GM19023 (cell line): ENCODE data around the gene ACOX2.

Experiments
- ATAC-seq: cut with Tn5 transposase; IDR thresholded peaks from one replicate; pipeline ENCODE4 v1.9.1; 2021; ENCODE audit warnings: mild to moderate bottlenecking, moderate library complexity; ENCODE audit not compliant: unreplicated experiment

Gene ACOX2

DNA sequence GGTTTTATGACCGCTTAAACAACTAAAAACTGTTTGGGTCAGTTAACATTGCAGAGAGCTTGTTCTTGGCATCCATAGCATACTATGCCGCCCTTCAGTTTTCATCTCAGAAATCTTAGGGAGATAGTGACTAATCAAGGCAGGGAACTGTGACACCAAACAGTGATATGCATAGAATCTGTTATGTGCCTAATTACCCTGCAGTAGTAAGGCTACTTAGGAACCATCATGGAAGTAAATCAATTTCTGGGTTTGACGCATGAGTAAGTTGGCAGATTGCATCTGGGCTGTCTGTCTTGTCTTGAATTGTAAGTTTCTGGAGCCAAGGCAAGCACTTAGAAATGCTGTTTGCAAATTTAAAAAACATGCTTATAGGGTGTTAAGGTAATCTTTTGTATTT lies 22.6 kb downstream of the ACOX2 start:
- ATAC-seq, result no peak

- no peak for ATAC-seq
These were observed 28.6 kb downstream of the ACOX2 start for GRCh38 chr3:58508437-58508836.

DNA sequence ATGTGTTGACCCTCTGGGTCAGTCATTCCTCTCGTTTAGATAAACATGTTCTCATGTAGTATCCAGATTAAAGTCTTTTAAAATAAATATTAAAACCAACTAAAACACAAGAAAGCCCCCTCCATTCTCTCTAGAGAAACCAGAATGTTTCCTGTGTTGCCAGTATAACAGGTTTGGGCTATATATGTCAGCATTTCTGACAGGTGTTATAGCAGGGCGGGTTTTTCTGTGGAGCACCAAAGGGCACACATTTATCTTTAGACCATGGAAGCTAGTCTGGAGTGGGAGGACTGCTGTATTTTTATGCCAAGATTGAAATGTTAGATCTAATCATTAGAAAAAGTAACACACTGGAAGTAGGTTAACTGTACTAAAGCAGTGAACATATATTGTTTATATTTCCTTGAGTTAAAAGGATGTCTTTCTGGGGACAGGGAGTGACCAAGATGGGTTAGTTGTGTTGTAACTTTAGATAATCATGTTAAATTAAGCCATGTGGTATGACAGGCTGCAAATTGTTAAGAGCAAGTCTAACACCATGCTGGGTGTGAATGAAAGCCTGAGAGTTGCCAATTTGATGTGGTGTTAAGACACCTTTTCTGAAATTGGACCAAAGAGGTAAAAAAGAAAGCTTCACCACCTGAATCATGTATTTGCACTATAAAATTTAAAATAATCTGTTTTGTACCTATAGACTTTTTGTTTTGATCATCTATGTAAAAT lies 29.5 kb downstream of the ACOX2 start:
- no peak for ATAC-seq

DNA sequence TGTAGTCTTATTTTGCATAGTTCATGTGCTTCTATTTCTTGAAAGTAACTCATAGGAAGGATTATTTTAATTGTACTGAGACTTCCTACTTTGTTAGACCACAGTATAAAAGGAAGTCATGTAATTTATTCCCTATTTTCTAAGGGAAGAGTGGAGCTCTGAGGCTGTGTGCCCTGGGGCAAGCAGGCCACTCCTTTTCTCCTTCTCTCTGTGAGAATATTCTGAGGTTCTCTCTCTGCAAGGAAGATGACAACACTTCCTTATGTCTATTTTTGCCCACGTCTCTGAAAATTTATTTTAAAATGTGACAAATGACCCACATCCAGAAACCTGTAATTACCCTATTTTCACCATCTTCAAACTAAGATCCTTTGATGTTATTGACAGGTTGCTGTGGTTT lies 34.1 kb downstream of the ACOX2 start:
- ATAC-seq, result no peak

GRCh38 chr3:58497097-58497496 lies 39.9 kb downstream of the ACOX2 start:
- ATAC-seq, result no peak

- ATAC-seq, result no peak
These were observed 40.7 kb downstream of the ACOX2 start for GRCh38 chr3:58496206-58496857.

GRCh38 chr3:58495101-58495500 lies 41.9 kb downstream of the ACOX2 start:
- no peak for ATAC-seq

GRCh38 chr3:58494107-58494506 lies 42.9 kb downstream of the ACOX2 start:
- no peak for ATAC-seq

- ATAC-seq, result no peak
These were observed 44.5 kb downstream of the ACOX2 start for GRCh38 chr3:58492494-58492905.

DNA sequence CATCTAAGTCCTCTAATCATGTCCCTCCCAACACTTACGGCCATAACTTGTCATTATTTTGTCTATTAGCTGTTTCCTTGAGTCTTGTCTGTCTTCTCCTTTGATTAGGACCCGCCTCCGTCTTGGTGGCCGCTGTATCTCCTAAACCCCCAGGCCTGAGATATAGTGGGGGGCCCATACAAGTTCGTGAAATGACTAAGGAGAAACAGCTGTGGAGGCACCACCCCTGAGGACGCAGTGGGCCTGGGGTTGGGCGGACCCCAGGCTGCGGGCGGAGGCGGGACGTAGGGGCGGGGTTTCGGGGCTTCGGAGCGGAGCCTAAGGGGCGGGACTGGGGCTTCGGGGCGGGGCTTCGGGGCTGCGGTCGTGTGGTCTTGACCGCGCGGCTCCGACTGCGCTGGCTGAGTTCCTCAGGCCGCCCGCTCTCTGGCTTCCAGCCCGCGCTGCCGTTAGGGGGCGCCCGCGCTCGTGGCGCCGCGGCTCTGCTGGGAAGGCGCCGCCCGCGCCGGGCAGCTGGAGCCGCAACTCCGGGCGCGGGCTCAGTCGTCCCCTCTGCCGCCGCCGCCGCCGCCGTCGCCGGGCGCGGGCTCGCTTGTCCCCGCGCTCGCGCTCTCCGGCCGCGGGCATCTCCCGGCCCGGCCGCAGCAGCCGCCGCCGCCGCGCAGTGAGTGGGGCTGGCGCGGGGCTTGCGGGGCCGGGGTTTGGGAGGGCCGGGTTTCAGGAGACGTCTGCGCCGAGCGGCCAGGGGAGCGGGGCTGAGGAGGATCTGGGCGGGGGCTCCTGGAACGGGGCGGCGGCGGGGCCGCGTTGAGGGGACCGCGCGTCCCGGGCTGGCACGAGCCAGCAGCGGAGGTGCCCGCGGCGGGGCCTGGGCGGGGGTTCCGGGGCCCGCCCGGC lies 45.2 kb downstream of the ACOX2 start, which contains the start of gene KCTD6:
Gene KCTD6, plus strand, starts transcription at position 591 of the 897 bp plus-strand sequence. CDS start 6,660 bp downstream, outside the sequence.
- ATAC-seq, result peak; percentile 96

DNA sequence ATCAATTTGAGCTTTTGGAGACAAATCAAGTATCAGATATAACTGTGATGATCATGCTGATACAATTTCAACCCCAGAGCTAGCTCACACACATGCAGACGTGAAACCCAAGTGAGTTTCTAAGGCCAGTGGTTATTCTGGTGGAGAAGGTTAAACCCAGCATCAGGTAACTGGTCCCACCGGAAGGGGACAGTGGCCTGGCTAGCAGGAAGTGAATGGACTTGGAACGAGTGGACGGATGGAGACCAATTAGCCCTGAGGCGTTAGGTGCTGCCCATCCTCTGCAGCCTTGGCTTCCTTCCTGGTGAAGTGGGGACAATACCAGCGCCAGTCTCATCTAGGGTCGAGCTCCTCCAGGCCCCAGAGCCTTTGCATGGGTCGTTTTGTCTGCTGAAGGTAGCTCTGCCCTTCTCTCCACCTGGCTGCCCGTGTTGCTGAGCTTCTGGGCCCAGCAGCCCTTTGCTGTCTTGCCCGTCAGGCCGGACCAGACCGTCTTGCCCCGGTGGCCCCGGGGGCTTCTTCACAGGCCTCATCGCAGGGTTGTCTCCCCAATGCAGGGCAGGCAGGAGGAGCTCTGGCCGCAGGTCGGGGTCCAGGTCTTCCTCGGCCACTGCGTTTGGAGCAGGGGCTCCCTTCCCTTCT lies 46.0 kb downstream of the ACOX2 start:
- no peak for ATAC-seq

- ATAC-seq, result no peak
These were observed 48.0 kb downstream of the ACOX2 start for GRCh38 chr3:58488967-58489366.

- no peak for ATAC-seq
These were observed 49.7 kb downstream of the ACOX2 start for GRCh38 chr3:58487140-58487886.

- ATAC-seq, result no peak
These were observed 51.1 kb downstream of the ACOX2 start for GRCh38 chr3:58485801-58486435.

DNA sequence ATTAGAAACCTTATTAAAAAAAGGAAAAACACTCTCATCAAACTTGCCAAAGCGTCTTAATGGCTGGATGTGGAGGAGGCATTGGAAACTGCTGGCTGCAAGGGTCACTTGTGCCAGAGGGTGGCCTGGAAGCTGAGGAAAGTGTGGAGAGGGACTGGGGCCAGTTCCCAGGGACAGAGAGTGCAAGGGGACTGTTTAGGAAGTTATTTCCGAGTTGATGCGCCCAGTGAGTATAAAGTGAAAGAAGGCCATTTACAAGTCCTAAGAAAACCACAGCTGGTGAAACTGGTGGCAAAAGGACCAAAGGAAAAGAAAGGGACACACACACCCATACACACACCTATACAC lies 52.3 kb downstream of the ACOX2 start:
- no peak for ATAC-seq

DNA sequence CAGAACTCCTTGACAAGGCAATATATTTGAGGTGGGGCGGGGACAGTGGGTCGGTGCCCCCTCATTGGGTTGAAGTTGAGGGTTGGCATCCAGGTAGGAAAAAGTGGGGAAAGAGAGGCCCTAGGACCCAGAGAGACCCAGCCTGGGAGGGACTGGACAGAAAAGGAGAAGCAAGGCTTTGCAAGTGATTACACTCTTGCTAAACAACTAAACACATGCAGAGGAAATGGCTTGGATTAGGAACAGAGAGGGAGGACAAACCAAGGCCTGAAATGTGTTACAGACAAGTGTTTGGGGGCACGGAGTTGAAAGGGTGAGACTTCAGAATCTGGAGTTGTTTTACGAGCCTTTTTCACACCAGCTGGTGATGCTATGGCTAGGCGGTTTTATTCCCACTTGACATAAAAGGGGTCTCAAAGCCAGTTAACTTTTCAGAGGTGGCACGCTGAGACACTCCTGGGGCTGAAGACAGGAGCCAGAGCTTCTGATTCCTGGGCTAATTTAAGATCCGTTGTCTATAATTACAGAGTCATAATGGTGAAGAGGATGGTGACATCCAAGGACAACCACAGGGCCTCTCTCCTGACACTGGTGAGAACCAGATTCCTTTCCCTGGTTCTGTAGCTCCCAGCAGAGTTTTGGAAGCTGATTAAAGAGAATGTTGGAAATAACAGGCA lies 52.8 kb downstream of the ACOX2 start:
- no peak for ATAC-seq

- no peak for ATAC-seq
These were observed 53.9 kb downstream of the ACOX2 start for GRCh38 chr3:58482917-58483636.

DNA sequence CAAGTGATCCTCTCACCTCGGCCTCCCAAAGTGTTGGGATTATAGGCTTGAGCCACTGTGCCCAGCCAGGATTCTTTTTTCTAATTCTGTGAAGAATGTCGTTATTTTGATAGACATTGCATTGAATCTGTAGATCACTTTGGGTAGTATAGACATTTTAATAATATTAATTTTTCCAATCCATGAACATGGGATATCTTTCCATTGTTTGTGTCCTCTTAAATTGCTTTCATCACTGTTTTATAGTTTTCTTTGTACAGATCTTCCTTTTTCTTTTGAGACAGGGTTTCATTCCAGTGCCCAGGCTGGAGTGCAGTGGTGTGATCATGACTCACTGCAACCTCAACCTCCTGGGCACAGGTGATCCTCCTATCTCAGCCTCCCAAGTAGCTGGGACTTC lies 56.7 kb downstream of the ACOX2 start:
- no peak for ATAC-seq

GRCh38 chr3:58478781-58479180 lies 58.2 kb downstream of the ACOX2 start:
- ATAC-seq, result no peak
